HTERT RPE-1 (cell line): Measurements from ENCODE around the gene KRTAP1-3.
"Not testable (repeated sequence)": the region's sequence is repeated elsewhere in the genome, so short reads cannot be mapped to it uniquely, and the experiment has no call there.

Experiments used
- in situ Hi-C: fragments of 300-500 bp; cut with MboI; formaldehyde crosslinking; loops from 4 replicates; pipeline ENCODE4 v1.14.3; 2020; ENCODE audit warnings: low sequenced_read_pairs

Gene KRTAP1-3

GRCh38 chr17:41034346-41034935 lies at the start of gene KRTAP1-3:
Gene KRTAP1-3 (minus strand): TSS chr17:41034874. CDS start chr17:41034821, 53 bp downstream.
- in situ Hi-C loops: not testable (repeated sequence)

GRCh38 chr17:41084100-41084856 lies 49.6 kb upstream of the KRTAP1-3 start, which contains the start of gene KRTAP4-7:
Gene KRTAP4-7 (plus strand): TSS chr17:41084150. CDS start chr17:41084207, 57 bp downstream.
- in situ Hi-C loops: not testable (repeated sequence)

GRCh38 chr17:41083427-41083826 lies 48.8 kb upstream of the KRTAP1-3 start:
- in situ Hi-C loops: not testable (repeated sequence)

DNA sequence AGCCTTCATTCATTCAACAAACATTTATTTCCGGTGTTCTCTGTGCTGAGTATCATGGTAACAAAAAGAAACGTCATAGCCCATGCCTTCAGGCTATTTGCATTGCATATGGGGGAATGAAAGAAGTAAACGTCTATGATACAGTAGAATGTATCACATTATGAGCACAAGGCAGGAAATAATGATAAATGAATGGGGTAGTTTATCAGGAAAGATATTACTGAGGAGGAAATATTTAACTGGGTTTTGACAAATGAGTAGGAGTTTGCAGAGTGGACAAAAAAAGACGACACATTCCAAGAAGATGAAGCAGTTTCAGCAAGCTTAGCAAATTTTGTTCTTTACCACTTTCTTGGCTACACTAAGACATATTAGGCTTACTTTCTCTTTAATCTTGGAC lies 48.0 kb upstream of the KRTAP1-3 start:
- in situ Hi-C loops: no loop called here

GRCh38 chr17:41076788-41077187 lies 42.1 kb upstream of the KRTAP1-3 start:
- in situ Hi-C loops: no loop called here

GRCh38 chr17:41073676-41074075 lies 39.0 kb upstream of the KRTAP1-3 start:
- in situ Hi-C loops: no loop called here

- in situ Hi-C loops: no loop called here
Measured at GRCh38 chr17:41071606-41072360, 37.1 kb upstream of the KRTAP1-3 start.

DNA sequence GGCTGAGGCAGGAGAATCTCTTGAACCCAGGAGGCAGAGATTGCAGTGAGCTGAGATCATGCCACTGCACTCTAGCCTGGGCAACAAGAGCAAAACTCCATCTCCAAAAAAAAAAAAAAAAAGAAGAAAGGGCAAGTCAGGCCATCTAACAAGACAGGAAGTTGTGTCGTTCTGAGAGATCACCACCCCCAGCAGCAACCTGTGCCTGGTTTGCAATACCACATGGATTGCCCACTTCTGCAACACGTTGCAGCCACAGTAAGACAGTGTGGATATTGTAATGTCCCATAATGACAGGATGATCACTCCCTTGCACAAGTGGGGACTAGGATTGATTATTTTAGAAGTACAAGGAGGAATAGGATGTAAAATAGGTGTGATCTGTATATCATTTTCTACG lies 34.4 kb upstream of the KRTAP1-3 start:
- in situ Hi-C loops: no loop called here

DNA sequence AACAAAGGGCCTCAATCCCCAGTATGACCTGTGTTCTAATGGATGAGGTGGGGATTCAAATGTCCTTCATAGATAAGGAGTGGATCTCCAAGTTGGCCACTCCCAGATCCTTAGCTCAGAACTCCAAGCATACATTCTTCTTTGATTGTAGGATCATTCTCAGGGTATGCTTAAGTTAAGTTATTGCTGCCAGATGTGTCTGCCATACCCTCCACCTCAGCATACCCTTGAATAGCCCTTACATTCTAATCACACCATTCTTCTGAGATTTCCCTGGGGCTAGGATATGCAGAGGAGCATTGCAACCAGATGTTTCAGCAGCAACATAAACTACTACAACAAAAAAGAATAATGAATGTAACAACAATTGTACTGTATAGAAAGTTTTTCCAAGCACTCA lies 32.6 kb upstream of the KRTAP1-3 start:
- in situ Hi-C loops: no loop called here

DNA sequence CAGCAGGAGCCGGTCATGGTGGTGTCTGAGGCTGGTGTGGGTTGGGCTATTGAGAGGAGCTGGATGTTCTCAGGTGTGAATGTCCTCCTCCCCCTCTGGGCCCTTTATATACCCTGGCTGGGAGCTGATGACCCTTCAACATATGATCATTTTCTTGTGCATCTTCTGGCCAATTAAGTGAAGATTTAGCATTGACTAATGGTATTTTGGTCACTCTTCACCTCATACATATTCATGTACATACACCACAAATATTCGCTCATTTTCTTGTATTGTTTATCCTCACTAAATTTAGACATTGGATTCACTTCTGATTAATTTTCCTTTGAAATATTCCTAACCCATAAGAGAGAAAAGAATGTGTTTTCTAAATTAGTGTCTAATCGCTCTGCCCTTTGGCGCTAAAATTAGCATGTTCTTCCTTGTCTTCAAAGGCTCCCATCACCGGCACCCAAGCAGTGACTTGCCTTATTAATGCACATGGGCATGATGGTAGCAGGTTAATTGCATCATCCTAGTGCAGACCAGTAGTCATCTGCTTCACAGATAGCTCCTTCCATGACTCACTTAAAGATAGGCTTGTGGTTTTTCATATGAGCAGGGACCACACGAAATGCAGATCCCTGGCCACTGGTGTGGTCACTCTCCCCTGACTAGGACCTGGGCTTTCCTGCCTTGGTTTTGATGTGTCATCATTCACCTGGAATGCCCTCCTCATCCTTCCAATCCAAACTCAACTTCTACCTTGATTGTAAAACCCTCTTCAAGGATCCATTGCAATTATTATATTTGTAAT lies 31.4 kb upstream of the KRTAP1-3 start, which contains the start of gene KRTAP2-4:
Gene KRTAP2-4 (minus strand): TSS at position 51 of the 796 bp plus-strand sequence. CDS start 34 bp downstream, at position 17.
- in situ Hi-C loops: no loop called here

GRCh38 chr17:41065016-41065689 lies 30.5 kb upstream of the KRTAP1-3 start:
- in situ Hi-C loops: not testable (repeated sequence)

GRCh38 chr17:41064301-41064700 lies 29.6 kb upstream of the KRTAP1-3 start:
- in situ Hi-C loops: no loop called here

DNA sequence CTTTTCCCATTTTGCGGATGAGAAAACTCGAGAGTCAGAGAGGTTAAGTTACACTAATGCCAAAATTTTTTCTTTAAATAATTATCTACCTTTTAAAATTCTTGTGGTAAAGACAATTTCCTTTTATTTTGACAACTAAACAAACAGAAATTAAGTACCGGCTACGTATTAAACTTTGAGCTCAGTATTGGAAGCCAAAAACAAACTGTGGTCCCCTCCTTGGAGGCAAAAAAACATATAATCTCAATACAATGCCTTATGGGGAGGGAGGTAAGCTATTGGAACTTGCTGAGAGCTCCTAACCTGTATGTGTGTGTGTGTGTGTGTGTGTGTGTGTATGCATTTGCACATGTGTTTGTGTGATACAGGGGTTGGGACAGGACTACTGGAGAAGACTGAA lies 28.8 kb upstream of the KRTAP1-3 start:
- in situ Hi-C loops: no loop called here

GRCh38 chr17:41061964-41062363 lies 27.3 kb upstream of the KRTAP1-3 start:
- in situ Hi-C loops: no loop called here

DNA sequence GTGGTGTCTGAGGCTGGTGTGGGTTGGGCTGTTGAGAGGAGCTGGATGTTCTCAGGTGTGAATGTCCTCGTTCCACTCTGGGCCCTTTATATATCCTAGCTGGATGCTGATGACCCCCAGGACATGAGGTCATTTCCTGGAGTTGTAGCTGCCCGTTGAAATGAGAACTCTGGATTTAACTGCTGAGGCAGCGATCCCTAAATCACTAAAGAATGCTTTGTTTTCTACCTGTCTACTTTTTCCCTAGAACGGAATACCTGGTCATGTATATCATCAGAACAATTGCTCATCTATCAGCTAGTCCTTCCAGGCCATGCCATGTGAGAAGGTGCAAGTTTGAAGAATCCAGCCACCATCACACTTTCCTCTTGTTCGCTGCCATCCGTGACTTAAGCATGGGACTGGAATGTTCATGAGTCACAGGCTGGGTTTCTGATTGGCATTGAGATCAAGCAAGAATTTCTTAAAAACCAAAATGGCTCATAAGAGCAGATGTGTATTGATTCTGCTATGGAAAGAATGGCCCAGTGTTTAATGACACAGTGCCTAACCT lies 25.5 kb upstream of the KRTAP1-3 start, which contains the start of gene KRTAP2-3:
Gene KRTAP2-3 (minus strand): TSS at position 63 of the 553 bp plus-strand sequence. CDS start 64 bp downstream, outside the sequence.
- in situ Hi-C loops: no loop called here

DNA sequence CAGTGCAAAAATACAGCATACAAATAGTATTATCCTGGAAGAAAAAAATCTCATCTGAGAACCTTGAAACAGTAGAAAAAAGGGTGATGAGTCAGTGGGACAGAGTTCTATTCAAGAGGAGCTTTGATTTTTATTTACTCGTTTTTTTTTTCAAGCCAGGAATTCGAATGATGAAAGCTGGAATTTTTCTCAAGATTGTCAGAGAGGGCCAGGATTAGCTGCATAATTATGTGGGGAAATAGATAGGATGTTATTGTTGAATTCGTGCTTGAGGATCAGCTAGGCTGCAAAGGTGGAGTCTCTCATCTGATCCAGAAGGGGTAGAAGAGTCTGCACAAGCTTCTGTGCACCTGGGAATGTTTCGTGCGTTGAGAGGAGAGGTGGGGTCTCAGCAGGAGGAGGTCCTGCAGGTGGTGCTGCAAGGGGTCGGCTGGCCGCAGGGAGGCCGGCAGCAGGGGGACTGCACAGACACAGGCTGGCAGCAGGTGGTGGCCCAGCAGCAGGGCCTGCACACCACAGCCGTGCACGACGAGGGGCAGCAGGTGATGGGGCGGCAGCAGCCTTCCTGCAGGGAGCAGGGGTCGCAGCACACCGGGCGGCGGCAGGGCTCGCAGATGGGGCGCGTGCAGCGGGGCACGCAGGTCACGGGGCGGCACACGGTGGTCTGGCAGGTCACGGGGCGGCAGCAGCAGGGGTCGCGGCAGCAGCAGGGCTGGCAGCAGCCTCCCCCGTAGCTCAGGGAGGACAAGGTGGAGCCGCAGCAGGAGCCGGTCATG lies 24.8 kb upstream of the KRTAP1-3 start:
- in situ Hi-C loops: not testable (repeated sequence)

- in situ Hi-C loops: no loop called here
Measured at GRCh38 chr17:41058741-41059140, 24.1 kb upstream of the KRTAP1-3 start.

- in situ Hi-C loops: no loop called here
Measured at GRCh38 chr17:41057547-41057946, 22.9 kb upstream of the KRTAP1-3 start.

DNA sequence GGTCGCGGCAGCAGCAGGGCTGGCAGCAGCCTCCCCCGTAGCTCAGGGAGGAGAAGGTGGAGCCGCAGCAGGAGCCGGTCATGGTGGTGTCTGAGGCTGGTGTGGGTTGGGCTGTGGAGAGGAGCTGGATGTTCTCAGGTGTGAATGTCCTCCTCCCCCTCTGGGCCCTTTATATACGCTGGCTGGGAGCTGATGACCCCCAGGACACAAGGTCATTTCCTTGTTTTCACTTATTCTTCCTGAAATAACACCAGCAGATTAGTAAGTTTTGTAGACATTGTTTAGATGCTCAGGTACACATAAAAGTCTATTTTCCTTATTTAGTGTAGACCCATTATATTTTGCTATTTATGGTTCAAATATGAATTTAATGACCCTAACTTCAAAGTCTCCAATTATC lies 20.5 kb upstream of the KRTAP1-3 start, which contains the start of gene KRTAP2-2:
Gene KRTAP2-2 (minus strand): TSS at position 101 of the 400 bp plus-strand sequence. CDS start 19 bp downstream, at position 82.
- in situ Hi-C loops: not testable (repeated sequence)
